Lower leg skin (tissue), 3 donors: Measurements from ENCODE around the gene AGBL1.

Experiments
- POLR2A ChIP-seq, 2 donors: fragments of 450-650 bp; IDR thresholded peaks; one replicate each; pipeline ENCODE4 v1.6.1; 2016 to 2017; ENCODE audit warnings: antibody characterized with exemption in 2 of 2, mild to moderate bottlenecking in 1 of 2, moderate library complexity in 1 of 2
- TF ChIP-seq, protein P1 (sequence below), 3 donors: fragments of 450-650 bp; IDR thresholded peaks; one replicate each; pipeline ENCODE4 v1.5.1; 2016; ENCODE audit warnings: antibody characterized with exemption in 3 of 3, mild to moderate bottlenecking in 3 of 3, moderate library complexity in 2 of 3

DNA sequence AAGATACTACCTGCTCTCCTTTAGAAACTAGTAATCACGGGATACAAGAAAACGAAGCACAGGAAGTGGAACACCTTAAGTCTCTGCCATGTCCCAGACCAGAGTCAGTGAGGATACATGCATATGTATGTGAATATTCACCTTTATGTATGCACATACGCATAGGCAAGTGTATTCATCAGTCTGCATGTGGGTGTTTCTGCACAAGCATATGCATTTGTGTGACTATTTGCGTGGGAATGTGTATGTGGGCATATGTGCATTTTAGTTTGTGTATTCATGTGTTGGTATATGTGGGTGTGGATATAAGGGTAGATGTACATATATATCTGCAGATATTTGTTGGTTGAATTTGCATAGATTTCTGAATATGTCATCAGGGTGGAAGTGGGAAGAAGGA, 889.7 kb downstream of the AGBL1 start:
- TF ChIP-seq, protein P1, sequence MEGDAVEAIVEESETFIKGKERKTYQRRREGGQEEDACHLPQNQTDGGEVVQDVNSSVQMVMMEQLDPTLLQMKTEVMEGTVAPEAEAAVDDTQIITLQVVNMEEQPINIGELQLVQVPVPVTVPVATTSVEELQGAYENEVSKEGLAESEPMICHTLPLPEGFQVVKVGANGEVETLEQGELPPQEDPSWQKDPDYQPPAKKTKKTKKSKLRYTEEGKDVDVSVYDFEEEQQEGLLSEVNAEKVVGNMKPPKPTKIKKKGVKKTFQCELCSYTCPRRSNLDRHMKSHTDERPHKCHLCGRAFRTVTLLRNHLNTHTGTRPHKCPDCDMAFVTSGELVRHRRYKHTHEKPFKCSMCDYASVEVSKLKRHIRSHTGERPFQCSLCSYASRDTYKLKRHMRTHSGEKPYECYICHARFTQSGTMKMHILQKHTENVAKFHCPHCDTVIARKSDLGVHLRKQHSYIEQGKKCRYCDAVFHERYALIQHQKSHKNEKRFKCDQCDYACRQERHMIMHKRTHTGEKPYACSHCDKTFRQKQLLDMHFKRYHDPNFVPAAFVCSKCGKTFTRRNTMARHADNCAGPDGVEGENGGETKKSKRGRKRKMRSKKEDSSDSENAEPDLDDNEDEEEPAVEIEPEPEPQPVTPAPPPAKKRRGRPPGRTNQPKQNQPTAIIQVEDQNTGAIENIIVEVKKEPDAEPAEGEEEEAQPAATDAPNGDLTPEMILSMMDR (IDR thresholded peaks at IDR 0.05), result no peak
- no peak for TF ChIP-seq POLR2A (IDR thresholded peaks at IDR 0.05)
